NCI-H526 (cell line): ENCODE measurements around the gene SPARC.

Experiments used
- DNase-seq, 2 experiments: peaks; one replicate each; lab custom pipeline; 2025; lab: John Stamatoyannopoulos, UW

SPARC gene

DNA sequence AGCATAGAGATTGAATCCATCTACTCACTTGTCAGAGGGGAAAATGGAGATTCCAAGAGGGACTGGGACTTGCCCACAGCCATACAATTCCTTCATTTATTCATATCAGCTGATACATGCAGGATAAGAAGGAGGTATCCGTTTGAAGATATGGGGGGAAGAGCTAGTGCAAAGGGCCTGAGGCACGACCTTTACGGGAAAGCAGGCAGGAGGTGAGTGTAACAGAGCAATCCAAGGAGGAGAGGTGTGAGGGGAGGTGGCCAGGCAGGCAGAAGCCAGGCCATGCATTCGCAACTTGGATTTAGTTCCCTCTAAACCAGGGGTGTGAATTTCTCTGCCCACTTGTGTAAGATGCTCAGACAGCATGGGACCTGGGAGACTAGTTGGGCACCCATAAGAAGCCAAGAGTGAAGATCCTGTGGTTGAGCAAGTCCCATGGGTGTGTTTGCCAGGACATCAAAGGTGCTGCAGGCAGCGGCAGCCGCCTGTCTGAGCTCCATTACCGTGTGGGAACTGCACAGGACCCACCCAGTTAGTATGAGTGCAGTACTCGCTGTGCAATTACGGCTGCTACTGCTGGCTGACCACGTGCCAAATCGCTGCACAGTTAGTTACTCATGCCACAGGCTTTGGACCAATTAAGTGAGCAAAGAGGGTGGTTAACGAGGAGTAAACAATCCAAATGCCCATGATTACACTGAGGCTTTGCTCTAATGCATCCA, 64.2 kb downstream of the SPARC start:
- no peak for DNase-seq

DNA sequence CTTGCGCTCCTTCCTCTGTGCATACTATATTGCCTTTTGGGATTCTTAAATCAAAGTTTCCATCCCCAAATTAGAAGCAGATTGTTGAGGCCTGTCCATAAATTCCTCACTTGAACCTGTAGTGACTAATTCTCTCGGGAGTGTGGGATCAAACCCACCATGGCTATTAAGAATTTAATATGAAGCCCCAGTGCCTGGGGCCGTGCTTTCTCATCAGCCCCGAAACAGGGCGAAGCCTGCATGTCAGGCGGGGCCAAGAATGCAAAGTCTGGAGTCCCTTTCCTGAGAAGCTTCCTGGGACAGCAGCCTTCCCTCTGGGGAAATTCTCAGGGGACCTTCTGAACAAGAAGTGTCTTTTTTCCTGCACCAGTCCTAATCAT, 66.3 kb downstream of the SPARC start:
- no peak for DNase-seq

DNA sequence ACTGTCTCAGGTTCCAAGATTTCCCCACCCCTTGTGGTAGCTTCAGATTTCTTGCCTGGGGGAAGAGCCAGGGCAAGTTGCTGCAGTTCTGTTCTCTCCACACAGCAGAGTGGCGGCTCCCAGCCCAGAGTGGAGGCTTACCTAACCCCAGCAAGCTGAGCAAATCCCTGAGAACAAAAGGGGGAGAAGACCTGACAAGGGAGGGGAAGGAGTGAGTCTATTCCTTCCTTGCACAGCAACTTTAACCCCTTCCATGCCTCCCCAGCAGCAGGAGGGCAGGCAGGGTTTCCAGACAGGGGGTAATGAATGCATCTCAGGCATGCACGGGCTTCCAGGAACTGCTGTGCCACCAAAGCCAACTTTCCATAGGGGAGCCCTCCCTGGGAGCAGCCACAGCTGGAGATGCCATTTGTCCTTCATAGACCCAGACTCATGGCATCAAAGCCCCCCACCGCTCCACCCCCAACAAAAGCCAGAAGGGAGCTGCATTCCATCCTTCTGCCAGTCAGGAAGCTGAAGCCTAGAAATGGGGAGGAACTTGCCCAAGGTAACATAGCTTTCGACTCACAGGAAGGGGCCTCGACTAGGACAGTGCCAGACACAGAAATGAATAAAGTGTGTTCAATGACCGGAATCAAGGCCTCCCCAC, 66.8 kb downstream of the SPARC start:
- no peak for DNase-seq

GRCh38 chr5:151618907-151619306, 67.8 kb downstream of the SPARC start:
- no peak for DNase-seq

GRCh38 chr5:151617841-151618710, 68.6 kb downstream of the SPARC start:
- DNase-seq, result no peak

DNA sequence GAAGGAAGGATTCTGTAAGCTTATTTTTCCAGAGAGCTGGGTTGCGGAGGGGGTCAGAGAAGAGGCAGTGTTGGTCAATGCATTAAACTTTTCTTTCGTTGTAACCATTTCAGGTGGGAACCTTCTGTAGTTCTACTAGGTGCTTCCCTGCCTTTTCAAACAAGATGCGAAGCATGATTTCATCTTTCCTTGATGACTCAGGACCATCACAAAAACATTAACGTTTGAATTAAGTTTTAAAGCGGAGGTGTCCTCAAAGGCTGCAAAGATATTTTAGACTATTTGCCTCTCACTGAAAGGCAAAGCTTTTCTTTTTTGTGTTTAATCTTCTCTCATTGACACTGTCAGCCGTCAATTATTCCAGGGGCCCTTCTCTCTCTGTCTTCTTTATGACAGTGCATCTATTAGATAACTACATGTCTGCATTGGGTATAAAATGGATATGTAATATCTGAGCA, 69.3 kb downstream of the SPARC start:
- no peak for DNase-seq

- DNase-seq, result no peak
Observed at GRCh38 chr5:151615431-151615830, 71.3 kb downstream of the SPARC start.

- DNase-seq, result no peak
Observed at GRCh38 chr5:151614565-151614964, 72.2 kb downstream of the SPARC start.

- DNase-seq, result no peak
Observed at GRCh38 chr5:151612689-151613427, 73.9 kb downstream of the SPARC start.

DNA sequence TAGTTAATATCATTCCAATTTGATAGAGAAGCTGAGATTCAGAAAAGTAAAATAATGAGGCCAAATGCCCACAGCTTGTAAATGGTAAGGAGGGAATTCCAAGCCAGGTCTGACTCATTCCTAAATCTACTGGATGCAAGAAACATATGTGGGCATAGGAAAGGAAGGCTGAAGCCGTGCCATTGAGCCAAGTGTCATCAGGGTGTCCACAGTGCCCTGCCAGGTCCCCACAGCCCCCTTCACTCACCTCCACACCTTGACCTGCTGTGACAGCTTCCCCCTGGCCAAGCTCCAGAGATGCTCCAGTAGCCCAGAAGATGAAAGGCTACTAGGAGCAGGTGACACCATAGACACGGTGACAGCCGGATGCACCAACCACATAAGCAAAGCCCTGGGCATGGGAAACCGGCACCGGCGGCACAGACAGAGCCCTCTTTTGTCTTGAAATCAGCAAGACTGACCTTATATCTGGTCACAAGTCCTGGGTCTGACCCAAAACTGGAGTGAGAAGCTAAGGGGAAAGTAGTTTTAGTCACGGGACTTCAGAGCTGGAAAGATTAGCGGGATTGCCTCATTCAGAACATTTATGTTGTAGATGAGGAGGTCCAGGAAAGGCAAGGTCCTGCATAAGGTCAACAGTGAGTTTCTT, 75.5 kb downstream of the SPARC start:
- no peak for DNase-seq
